Measurements from ENCODE around the gene CAMK2D.

CAMK2D gene

GRCh38 chr4:113437129-113437528, 324.4 kb downstream of the CAMK2D start:
- DNase-seq (ENCODE audit: low read depth), result no peak

DNA sequence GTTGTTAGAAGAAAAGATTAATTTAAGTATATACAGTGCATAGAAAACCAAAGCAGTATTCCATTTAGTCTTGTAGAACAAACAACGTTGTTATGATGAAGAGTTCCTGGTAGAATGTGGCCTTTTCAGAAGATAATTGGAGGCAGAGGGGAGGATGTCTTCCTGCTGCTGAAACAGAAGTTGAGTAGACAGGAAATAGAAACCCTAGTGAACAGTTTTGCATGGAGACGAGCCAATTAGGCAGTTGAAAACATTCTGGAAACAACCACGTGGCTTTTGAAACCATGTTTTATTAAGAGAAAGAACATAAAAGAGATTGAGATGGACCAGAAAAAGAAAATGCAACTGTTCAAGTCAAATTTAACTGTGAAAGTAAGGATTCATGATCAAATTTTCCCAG, 325.2 kb downstream of the CAMK2D start:
- DNase-seq (ENCODE audit: low read depth), result no peak

GRCh38 chr4:113435893-113436292, 325.6 kb downstream of the CAMK2D start:
- no peak for DNase-seq (ENCODE audit: low read depth)

DNA sequence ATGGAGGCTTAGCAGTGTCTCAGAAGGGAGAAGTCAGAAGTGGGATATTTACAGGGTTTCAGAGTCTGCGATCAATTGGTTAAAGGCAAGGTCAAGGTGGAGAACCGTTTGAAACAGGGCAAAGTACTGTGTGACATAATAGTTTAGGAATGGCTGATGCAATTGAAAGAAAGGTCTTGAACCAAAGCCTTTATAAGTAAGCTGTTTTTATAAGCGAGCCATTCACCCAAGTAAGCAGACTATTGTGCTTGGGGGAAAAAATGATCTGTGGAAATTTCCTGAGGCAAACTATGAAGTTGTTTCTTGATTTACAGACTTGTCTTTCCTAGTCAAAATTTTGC, 327.3 kb downstream of the CAMK2D start:
- no peak for DNase-seq (ENCODE audit: low read depth)

GRCh38 chr4:113433536-113434246, 327.8 kb downstream of the CAMK2D start:
- no peak for DNase-seq (ENCODE audit: low read depth)

GRCh38 chr4:113433116-113433515, 328.4 kb downstream of the CAMK2D start:
- DNase-seq (ENCODE audit: low read depth), result no peak

- DNase-seq (ENCODE audit: low read depth), result no peak
Measured at GRCh38 chr4:113423631-113424030, 337.9 kb downstream of the CAMK2D start.

GRCh38 chr4:113420938-113421337, 340.6 kb downstream of the CAMK2D start:
- DNase-seq (ENCODE audit: low read depth), result no peak

- no peak for DNase-seq (ENCODE audit: low read depth)
Measured at GRCh38 chr4:113419631-113420030, 341.9 kb downstream of the CAMK2D start.

DNA sequence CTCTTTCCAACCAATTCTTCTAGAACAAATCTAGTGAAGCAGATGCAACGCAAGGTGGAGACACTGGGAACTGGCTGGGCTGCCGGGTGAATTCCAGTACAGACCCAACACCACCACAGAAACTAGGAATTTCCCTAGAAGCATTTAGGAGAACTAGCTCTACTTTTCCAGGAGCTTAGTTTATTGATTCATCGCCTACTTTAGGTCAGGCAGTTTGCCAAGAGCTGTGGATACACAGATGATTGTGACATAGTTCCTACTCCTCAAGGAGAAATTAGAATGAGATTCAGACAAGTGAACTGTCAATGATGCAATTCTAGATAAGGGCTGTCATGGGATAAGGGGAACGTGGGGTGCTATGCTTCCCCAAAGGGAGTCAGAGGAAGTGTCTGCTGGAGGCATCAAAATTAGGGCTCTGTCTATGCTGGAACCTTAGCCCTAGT, 350.0 kb downstream of the CAMK2D start:
- no peak for DNase-seq (ENCODE audit: low read depth)

- DNase-seq (ENCODE audit: low read depth), result no peak
Measured at GRCh38 chr4:113410686-113411085, 350.9 kb downstream of the CAMK2D start.

GRCh38 chr4:113409181-113409580, 352.4 kb downstream of the CAMK2D start:
- no peak for DNase-seq (ENCODE audit: low read depth)

DNA sequence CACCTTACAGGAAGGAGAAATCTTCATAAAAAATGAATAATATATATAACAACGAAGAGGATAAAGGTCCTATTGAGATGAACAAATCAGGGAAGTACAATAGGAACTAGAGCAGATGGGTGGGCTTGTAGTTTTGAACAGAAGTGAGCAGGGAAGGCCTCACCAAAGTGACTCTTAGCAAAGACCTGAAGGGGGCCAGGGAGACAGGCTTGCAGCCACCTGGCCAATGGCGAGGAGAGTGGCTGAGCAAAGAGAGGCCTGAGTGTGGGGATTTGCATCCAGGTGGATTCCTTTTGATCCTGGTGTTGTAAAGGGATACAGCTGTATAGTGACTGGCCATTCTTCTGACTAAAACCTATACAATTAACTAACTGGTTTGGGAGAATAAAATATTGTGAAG, 354.1 kb downstream of the CAMK2D start:
- no peak for DNase-seq (ENCODE audit: low read depth)

DNA sequence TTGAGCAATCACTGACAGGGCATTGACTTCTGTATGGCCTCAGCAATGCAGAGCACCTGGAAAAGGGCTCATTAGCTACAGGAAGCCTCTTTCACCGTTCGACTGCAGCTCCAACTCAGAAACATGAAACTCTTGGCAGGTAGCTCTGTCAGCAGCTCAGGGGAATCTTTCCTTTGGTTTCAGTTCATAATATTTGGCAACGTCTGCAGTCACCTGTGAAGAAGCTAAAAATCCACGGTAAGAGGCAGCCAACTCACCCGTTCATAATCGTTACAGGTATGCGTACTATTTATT, 354.9 kb downstream of the CAMK2D start:
- no peak for DNase-seq (ENCODE audit: low read depth)

GRCh38 chr4:113405874-113406722, 355.4 kb downstream of the CAMK2D start:
- no peak for DNase-seq (ENCODE audit: low read depth)

GRCh38 chr4:113404841-113405240, 356.7 kb downstream of the CAMK2D start:
- no peak for DNase-seq (ENCODE audit: low read depth)

- no peak for DNase-seq (ENCODE audit: low read depth)
Measured at GRCh38 chr4:113404167-113404571, 357.4 kb downstream of the CAMK2D start.
